Activated T-helper 9 cell treated with anti-CD3 and anti-CD28 coated beads, Interleukin-2, amount 50 U/mL, for 16 hours (primary cell): Measurements from ENCODE around the gene KIFC3.
"Not testable (repeated sequence)": the region's sequence is repeated elsewhere in the genome, so short reads cannot be mapped to it uniquely, and the experiment has no call there.

Experiments used
- DNase-seq: peaks from one replicate; pipeline ENCODE4 v3.0.0-alpha.2; 2020; ENCODE audit warnings: low read depth

The KIFC3 gene

DNA sequence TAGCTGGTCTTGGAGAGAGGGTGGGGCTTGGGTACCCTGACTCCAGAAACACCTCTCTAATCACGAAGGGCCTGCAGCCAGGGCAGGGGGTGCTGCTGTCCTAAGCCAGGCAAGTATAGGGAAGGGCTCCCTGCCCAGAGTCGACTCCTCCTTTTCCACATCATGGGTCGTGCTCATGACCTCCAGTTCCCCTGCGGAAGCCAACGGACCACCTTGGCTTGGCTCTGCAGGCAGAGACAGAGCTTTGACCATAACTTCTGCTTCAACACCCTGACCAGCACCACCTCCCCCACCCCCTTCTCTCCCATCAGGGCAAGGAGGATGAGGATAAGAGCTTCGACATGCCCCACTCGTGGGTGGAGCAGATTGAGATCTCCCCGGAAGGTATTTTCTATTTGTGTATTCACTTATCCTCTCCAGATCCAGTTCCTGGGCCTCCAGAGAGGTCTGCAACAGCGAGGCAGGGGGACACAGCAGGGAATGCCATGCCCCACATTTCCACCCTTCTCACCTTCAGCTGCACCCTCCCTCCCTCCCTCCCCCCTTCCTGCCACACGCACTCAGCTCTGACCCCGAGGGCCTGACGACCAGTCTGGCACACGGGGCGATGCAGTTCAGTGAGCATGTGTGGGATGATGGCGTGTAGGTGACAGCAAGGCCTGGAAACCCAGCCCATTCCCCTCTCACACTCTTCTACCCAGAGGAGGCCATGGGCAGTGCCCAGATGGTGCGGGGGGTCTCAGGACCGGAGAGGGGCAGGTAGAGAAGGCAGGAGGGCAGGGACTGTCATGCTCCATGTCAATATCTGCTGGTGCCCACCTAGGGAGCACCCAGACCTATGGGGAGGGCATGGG, 80.7 kb downstream of the KIFC3 start:
- no peak for DNase-seq

DNA sequence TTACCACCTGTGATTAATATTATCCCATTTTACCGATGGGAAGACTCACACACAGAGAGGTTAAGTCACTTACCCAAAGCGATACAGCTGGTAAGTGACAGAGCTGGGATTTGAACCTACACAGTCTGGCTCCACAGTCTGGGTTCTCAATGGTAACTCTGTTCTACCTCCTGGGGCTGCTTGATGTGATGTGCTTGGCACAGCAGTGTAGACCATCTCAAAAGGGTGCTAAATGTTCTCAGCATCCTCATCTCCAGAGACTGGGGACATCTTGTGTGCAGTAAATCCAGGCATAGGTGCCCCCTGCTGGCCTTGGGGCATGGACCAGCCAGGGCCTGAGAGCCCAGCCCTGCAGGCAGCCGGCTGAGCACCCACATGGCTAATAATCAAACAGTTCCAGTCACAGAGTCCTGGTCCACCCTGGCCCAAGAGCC, 82.1 kb downstream of the KIFC3 start:
- DNase-seq, result no peak

DNA sequence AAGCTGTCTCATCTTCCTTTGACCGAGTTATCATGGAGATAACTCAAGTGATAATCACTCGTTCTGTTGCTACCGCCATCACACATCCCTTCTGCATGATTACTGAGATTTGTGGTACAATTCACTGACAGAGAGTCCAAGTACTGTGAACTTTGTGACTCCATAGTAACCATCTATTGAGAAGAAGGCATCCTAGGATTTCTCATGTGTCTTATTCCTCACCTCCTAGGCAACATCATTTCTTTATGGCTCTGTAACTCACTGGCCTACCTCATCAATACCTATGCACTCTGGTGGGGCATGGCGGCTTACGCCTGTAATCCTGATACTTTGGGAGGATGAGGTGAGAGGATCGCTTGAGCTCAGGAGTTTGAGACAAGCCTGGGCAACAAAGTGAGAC, 88.2 kb downstream of the KIFC3 start:
- DNase-seq, result no peak

DNA sequence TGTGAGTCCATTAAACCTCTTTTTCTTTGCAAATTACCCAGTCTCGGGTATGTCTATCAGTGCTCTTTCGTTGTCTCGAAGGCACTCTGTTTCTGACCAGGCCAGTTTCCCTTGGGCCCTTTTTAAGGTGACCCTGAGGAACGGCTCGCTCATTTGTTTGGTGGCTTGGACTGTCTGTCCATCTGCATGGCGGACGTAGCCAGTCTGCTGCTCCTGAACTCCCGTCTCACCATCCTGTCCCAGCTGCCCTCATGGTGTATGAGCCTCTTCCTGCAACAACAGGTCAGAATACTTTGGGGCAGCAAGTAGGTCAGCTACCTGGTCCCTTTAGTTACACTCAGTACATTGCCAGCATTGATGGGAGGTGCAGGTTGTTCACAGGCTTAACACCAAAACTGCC, 88.7 kb downstream of the KIFC3 start:
- DNase-seq, result no peak

DNA sequence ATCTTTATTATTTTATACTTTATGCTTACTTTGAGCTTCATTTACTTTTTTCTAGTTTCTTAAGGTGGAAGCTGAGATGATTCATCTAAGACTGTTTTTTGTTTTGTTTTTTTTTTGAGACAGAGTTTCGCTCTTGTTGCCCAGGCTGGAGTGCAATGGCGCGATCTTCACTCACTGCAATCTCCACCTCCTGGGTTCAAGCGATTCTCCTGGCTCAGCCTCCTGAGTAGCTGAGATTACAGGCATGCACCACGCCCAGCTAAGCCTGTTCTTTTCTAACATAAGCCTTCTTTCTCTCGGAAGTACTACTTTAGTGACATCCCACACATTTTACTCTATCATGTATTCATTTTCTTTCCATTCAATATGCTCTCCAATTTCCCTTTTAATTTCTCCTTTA, 89.7 kb downstream of the KIFC3 start:
- DNase-seq, result not testable (repeated sequence)

DNA sequence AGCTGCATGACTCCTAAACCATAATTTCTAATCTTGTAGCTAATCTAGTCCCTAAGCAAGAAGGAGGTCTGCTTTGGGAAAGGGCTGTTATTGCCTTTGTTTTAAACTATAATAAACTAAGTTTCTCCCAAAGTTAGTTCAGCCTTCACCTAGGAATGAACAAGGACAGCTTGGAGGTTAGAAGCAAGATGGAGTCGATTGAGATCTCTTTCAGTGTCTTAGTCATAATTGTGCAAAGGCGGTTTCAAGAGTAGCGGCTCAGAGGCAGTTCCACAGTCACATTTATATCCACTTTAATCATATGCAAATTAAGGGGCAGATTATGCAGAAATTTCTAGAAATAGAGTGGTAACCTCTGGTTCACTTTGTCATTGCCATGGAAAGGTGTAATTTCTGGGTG, 90.3 kb downstream of the KIFC3 start:
- DNase-seq, result no peak

DNA sequence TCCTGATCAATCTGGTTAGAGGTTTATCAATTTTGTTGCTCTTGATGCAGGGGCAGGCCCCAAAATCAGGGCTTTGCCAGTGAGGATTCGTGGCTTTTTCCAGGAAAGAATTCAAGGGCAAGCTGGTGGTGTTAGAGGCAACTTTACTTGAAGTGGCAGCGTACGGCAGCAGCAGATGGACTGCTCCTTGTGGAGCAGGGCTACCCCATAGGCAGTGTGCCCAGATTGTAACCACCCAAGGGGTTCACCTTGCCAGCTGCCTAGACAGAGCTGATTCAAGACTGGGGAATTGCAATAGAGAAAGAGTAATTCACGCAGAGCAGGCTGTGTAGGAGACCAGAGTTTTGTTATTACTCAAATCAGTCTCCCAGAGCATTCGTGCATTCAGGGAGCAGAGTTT, 90.9 kb downstream of the KIFC3 start:
- DNase-seq, result no peak

DNA sequence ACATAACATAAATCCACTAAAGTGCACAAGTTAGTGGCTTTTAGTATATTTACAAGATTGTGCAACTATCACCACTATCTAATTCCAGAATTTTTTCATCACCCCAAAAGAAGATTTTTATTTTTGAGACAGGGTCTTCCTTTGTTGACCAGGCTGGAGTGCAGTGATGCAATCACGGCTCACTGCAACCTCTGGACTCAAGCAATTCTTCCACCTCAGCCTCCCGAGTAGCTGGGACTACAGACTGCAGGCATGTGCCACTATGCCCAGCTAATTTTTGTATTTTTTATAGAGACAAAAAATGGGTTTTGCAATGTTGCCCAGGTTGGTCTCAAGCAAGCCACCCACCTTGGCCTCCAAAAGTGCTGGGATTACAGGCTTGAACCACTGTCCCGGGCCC, 92.6 kb downstream of the KIFC3 start:
- DNase-seq, result no peak
